ENCODE results near the gene PRDX2.

Gene PRDX2

DNA sequence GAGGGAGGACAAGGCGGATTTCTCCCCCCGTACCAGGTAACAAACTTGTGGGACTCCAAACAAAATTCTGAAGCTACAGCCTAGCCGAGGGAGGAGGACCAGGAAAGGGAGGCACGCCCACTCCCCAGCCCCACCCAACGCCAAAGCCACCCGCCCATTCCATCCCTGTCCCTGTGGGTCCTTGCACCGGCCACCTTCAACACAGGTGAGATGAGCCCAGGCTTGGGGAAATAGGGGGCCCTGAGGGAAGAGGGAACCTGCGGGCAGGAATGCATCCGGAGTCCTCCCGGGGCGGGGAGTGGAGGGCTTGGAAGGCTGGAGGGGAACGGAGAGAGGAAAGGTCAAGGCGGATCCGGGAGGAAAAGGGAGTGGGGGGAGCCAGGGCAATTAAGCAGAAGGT lies 50.0 kb downstream of the PRDX2 start, which contains the start of gene BEST2:
Gene BEST2 (plus strand): TSS at position 157 of the 400 bp plus-strand sequence. CDS start 802 bp downstream, outside the sequence.
- DNase-seq, result no peak

DNA sequence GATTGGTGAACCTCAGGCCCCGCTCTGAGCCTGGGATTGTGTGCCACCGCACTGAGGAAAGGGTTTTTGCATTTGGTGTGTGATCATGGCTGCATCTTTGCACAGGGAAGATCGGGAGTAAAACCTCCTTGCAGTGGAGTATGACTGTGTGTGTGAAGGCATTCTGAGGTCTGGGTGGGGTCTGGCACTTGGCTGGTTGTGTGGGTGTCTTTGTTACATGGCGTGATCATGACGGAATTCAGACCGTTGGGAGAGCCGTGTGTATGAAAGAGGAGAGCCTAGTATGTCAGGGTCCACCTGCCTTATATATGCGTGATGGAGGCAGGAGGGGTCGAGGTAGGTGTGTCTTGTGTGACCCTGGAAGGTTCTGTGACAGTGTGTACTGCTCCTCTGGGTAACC lies 50.7 kb downstream of the PRDX2 start:
- no peak for DNase-seq

DNA sequence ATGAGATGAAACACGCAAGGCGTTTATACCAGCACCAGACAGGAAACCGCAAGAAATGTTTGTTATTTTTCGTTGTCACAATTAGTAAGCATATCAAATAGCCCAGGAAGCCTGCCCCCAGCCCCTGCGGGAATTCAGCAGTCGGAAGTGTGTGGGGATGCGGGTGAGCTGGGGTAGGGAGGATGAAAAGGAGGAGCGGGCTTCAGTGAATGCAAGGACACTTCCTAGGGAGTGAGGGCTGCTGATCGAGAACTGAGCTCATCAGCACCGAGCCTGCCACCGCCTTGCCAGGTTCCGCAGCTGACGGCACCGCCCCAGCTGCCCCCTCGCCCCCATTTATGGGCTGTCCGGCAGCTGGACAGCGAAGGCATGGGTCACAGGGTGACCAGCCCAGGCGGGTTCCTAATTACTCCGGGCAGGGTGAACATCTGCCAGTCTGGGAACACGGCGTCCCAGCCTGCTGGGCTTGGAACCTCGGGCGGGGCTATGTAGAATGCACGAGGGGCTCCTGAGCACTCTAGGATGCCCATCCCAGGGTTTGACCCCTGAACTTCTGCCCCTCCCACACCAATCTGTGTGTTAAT lies 51.6 kb downstream of the PRDX2 start:
- no peak for DNase-seq

DNA sequence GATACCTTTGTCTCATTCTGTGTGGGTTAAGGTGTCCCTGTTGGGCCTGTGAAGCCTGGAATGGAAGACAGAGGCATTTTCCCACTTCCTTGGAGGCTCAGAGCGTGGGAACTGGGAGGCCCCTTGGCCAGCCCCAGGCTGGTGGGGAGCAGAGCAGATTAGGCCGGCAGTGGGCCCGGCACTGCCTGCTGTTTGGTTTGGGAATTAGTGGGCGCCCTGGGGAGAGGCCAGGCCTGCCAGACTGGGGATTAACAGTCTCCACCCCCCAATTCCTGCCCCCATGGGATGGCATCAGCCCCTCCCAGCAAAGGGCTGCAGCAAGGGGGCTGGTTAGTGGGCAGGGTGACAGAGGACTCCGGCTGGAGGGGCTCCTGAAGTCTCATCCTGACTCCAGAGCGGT lies 53.1 kb downstream of the PRDX2 start:
- no peak for DNase-seq

Measured in inflammatory macrophage treated with lipopolysaccharide for 1 hour (primary cell).